GM12801 (cell line): ENCODE results near the gene TAS2R39.

Experiments used
- TF ChIP-seq, protein P1 (sequence below): IDR thresholded peaks from one replicate; pipeline ENCODE4 v1.5.1; 2011; ENCODE audit warnings: control low read depth; ENCODE audit not compliant: insufficient read length; ENCODE audit errors: extremely low read depth

Gene TAS2R39

DNA sequence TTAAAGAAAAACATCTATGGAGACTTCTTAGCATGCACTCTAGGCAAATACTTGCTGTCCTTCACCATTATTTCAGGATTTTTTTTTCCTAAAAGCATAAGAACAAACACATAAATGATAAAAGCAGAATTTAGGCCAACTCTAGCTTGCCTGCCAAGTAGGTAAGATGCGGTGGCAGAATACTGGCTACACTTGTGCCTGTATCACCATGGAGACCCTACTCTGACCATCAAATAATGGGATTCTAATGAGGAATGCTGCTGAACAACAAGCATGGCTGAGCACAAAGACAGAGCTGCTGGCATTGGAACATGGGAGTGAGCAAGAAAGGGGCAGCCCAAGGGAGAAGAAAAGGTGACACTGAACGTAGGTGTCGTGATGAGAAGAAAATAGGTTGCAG lies 20.2 kb downstream of the TAS2R39 start:
- TF ChIP-seq, protein P1, sequence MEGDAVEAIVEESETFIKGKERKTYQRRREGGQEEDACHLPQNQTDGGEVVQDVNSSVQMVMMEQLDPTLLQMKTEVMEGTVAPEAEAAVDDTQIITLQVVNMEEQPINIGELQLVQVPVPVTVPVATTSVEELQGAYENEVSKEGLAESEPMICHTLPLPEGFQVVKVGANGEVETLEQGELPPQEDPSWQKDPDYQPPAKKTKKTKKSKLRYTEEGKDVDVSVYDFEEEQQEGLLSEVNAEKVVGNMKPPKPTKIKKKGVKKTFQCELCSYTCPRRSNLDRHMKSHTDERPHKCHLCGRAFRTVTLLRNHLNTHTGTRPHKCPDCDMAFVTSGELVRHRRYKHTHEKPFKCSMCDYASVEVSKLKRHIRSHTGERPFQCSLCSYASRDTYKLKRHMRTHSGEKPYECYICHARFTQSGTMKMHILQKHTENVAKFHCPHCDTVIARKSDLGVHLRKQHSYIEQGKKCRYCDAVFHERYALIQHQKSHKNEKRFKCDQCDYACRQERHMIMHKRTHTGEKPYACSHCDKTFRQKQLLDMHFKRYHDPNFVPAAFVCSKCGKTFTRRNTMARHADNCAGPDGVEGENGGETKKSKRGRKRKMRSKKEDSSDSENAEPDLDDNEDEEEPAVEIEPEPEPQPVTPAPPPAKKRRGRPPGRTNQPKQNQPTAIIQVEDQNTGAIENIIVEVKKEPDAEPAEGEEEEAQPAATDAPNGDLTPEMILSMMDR, result no peak

DNA sequence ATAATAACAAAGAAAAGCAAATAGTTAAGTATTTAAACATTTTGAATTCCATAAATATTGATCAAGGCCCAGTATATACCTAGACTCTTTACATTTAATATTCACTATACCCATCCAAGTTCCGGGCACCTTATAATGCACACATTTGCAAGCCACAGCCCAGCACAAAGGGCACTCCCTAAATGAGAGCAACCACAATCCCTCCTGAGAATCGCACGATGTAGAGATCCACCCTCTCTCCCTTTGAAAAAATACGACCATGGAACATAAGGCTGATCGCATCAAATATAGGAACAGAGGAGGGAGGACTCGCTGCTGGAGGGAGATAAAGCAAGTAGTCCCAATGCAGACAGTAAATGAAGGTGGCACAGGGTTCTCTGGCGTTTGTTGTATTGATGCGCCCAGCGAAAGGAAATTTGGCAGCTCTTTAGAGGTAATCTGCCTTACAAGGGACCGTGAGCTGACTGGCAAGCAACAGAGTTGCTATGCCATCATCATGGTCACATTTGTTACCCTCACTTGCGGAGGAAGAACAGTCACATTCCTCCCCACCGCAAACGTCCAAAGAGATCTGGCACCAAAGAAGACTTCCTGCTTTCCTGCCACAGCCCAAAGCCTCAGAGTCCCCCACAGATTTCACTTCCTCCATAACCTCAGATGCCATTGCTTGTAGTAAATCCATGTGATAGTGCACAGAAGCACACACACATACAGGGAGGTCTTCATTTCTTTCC lies 22.5 kb downstream of the TAS2R39 start:
- TF ChIP-seq, protein P1, result no peak

DNA sequence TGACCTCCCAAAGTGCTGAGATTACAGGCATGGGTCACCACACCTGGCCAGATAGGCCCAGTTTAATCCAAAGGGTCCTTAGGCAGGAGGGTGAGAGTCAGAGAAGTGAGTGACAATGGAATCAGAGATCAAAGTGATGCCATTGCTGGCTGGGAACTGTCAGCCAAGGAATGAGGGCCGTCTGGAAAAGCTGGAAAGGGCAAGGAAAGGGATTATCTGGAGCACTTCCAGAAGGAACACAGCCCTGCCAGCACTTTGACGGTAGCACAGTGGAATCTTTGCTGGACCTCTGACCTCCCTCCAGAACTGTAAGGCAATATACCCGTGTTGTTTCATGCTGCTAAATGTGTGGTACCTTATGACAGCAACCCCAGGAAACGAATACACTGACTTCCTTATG lies 27.3 kb downstream of the TAS2R39 start:
- TF ChIP-seq, protein P1, result no peak

DNA sequence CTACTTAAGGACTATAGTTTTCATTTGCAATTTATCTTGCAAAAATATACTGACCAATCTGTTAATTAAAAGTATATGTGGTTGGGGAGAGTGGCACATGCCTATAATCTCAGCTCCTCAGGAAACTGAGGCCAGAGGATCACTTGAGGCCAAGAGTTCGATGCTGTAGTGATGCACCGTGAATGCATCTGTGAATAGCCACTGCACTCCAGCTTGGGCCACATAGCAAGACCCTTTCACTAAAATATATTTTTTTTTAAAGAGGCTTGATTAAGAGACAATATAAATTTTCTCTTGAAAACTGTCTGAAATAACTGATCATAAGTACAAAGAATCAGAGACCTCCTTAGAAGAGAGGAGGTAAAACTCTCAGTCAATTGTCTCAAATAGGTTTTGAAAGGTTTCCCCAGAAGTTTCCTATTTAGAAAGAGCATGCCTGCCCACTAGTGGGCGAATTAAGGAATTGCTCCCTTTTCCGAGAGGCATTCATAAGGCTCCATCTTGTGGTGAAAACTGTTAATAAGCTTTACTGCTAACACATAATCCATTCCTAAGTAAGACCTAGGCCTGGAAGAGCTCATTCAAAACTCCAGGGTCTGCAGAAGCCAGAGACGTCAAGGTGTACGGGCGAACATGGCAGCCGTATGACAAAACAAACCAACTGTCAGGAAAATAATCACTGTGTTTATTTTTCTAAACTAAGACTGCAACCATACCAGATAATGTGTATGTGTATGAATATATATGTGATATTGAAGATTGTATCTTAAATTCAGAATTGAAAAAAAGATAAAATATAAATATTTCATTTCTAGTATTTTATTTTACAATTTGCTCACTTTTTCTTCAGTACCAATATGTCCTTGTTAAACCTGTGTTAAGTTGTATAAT lies 31.8 kb downstream of the TAS2R39 start:
- TF ChIP-seq, protein P1, result peak; percentile 99

DNA sequence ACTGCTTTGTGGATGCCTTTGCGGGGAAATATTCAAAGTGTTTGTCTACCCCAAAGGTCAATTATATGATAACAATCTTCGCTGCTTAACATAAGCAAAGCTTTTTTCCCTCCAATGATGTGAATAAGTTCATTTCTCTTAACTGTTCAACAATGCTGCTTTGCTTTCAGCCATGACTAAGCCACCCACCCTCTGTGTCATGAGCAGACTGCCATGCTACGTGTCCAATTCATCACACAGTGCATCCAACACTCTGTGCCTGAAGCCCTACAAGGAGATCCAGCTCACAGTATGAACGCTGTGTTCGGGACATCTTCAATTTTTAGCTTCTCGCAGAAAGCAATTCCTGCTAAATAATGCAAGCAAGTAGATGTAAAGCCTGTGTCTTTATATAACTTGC lies 32.9 kb downstream of the TAS2R39 start:
- TF ChIP-seq, protein P1, result no peak

DNA sequence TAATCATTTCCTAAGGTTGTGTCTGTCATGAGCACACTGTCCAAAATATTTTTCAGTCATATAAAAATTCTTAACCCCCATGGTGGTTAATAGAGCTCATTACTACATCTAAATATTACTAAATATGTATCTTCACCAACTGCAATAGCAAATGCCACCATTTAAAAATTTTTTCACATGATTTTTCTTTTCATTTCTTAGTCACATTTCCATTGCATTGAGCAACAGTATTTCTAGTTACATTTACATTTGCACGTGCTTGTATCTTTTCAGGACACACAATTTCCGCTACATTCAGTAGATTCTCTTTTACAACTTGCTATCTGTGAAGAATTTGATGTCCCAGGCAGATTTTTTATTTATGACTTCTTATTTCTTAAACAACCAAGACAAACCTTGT lies 33.5 kb downstream of the TAS2R39 start:
- TF ChIP-seq, protein P1, result no peak

DNA sequence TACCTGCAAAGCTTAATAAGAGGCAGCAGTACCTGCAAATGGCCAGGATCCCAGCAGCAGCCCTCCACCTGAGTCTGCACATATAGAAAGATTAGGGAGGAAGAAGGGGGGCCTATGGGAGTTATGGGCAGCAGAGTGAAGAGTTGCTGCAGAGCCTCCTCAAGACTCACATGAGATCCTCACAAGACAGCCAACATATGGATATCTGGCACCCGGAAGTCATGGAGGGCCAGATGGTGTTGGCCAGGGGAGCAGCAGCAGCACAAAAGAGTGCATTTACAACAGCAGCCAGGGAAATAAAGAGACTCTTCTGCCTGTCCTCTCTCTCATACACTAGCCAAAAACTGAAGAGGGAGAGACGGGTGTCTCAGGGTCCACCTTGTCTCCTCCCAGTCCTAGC lies 34.6 kb downstream of the TAS2R39 start:
- TF ChIP-seq, protein P1, result no peak
